Calu3 (cell line): ENCODE measurements around the gene GSTA5. TPM values are rescaled to one million over a fixed set of nuclear protein-coding genes. Genes with fewer than 3 reads are reported as not detected.
A peak's percentile ranks its signal among the peaks of the same experiment; 100 is the strongest.
"Not testable (repeated sequence)": the region's sequence is repeated elsewhere in the genome, so short reads cannot be mapped to it uniquely, and the experiment has no call there.

ENCODE experiments used
- BruUV-seq: library from RNA; stranded (reverse); fragments of 400-500 nt; replicated peaks from 2 replicates; lab custom pipeline; 2021; lab: Mats Ljungman, UMichigan
- CTCF ChIA-PET: fragments of 300-600 bp; sonication (Branson Sonifier 250); formaldehyde crosslinking; loops from one replicate; lab custom pipeline; 2022; ENCODE audit warnings: antibody characterized with exemption; lab: Charles Lee
- DNase-seq: peaks from one replicate; pipeline ENCODE4 v3.0.0; 2022
- H3K27ac Mint-ChIP-seq: one replicate; pipeline ENCODE4 v1.8.0; 2022; ENCODE audit warnings: mixed read lengths; ENCODE audit not compliant: unreplicated experiment
- H3K27me3 Mint-ChIP-seq: one replicate; pipeline ENCODE4 v1.8.0; 2022; ENCODE audit warnings: mixed read lengths; ENCODE audit not compliant: unreplicated experiment
- H3K36me3 Mint-ChIP-seq: one replicate; pipeline ENCODE4 v1.8.0; 2022; ENCODE audit warnings: mild to moderate bottlenecking, moderate library complexity, mixed read lengths; ENCODE audit not compliant: insufficient read depth, unreplicated experiment
- H3K4me1 Mint-ChIP-seq: one replicate; pipeline ENCODE4 v1.8.0; 2022; ENCODE audit warnings: mild to moderate bottlenecking, low read depth, mixed read lengths; ENCODE audit not compliant: unreplicated experiment
- H3K4me3 Mint-ChIP-seq: one replicate; pipeline ENCODE4 v1.8.0; 2022; ENCODE audit warnings: mild to moderate bottlenecking, low read depth, moderate library complexity, mixed read lengths; ENCODE audit not compliant: unreplicated experiment
- H3K9me3 Mint-ChIP-seq: one replicate; pipeline ENCODE4 v1.8.0; 2022; ENCODE audit warnings: low read depth, mixed read lengths; ENCODE audit not compliant: unreplicated experiment
- CTCF ChIP-seq: fragments of 200-600 bp; IDR thresholded peaks from one replicate; pipeline ENCODE4 v1.8.0; 2022; ENCODE audit warnings: antibody characterized with exemption; ENCODE audit not compliant: unreplicated experiment
- intact Hi-C: fragments of 100-400 bp; cut with micrococcal nuclease; formaldehyde crosslinking; loops from one replicate; pipeline ENCODE4 v1.10.0; 2022; ENCODE audit not compliant: unreplicated experiment
- total RNA-seq: library from RNA; stranded (reverse); gene quantifications from 2 replicates; pipeline ENCODE4 v1.2.3, GENCODE V29; 2022

Gene GSTA5
- total RNA-seq, 1 experiment from 2014 or later, result not detected

GRCh38 chr6:52846002-52846401, 5.4 kb upstream of the GSTA5 start:
- no TSS peak for BruUV-seq
- Mint-ChIP-seq H3K4me1 (no peaks in the 10 kb centered on the region), H3K4me3 (no peak overlapping the region), H3K36me3 (no peaks in the 10 kb centered on the region), H3K27me3 (peaks cover 64% of the 10 kb centered on the region), H3K9me3 (peaks cover 6% of the 10 kb centered on the region), H3K27ac (no peak overlapping the region)
- CTCF ChIA-PET, result no interaction called here
- intact Hi-C loops, result no loop called here
- no peak for DNase-seq
- TF ChIP-seq CTCF, result no peak

DNA sequence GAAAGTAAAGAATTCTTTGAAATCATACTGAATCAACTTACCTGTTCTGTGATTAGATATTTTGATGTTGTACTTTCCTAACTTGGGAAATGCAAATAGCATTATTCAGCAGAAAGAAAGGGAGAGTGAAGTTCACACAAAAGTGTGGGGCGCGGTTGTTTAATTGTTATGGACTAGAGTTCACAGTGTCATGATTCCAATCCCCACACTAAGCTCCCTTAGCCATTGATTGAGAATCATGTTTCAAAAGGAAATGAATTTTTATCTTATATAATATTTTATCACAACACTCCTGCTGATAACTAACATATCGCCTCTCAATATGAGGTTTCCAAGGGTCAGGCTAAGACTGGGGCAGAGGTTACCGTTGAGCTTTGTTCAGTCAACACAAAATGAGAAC, 3.0 kb upstream of the GSTA5 start:
- H3K27me3 Mint-ChIP-seq, result peaks cover 40% of the 10 kb centered on the region

DNA sequence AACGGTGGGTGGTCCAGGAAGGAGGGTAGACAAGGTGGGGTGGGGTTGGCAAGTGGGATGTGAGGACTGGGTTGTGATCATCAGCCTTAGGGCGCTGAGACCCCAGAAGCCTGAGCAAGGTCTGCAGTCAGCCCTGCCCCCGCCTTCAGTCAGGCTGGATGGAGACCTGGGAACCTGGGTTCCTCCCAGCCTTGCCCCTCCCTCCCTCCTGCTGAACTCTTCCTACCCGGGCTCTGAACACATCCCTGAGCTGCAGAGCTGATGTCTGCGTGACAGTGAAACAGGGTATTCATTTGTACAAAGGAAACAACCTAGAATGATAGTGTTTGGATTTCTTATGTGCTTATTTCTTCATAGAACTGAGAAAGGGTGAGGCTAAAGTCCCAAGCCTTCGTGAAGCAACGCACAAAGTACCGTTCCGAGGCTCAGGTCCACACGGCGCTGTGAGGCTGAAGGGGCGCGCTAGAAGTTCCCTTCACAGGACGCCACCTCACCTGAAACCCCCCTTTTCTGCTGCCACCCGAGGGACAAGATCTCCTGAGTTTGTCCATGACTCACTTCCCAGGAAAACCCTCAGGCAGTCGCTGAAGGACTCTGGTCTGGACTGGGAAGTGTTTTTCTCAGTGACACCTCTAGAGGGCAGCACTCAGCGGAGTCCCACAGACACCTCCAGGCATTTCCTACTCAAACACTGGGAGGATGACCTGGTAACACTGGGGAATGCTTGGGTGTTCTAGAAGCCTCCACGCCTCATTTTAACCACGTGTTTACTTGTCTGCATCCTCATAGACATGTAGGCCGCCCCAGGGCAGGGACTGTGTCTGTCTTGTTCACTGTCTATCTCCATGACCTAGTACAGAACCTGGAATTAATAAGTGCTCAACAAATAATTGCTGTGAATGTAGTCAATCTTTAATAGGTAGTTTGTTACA, 1.2 kb downstream of the GSTA5 start:
- no TSS peak for BruUV-seq
- Mint-ChIP-seq H3K4me3 (peak overlapping the region; percentile 43), H3K27ac (no peak overlapping the region), H3K9me3 (no peaks in the 10 kb centered on the region), H3K4me1 (no peaks in the 10 kb centered on the region), H3K27me3 (peaks cover 38% of the 10 kb centered on the region), H3K36me3 (no peaks in the 10 kb centered on the region)
- CTCF ChIA-PET, result no interaction called here
- DNase-seq, result peak; percentile 73
- peak; percentile 69 for TF ChIP-seq CTCF
- intact Hi-C loops, result no loop called here

More for the DNA sequence above, 3.0 kb upstream of the GSTA5 start:
- no peak for DNase-seq
- Mint-ChIP-seq H3K27ac (no peak overlapping the region), H3K4me3 (no peak overlapping the region), H3K36me3 (no peaks in the 10 kb centered on the region), H3K4me1 (no peaks in the 10 kb centered on the region), H3K9me3 (peaks cover 3% of the 10 kb centered on the region)
- BruUV-seq, result no TSS peak
- intact Hi-C loops, result no loop called here
- TF ChIP-seq CTCF, result no peak
- CTCF ChIA-PET, result no interaction called here

GRCh38 chr6:52834481-52834880, 6.1 kb downstream of the GSTA5 start:
- Mint-ChIP-seq H3K27ac (no peak overlapping the region), H3K4me1 (no peaks in the 10 kb centered on the region), H3K9me3 (no peaks in the 10 kb centered on the region), H3K27me3 (peaks cover 80% of the 10 kb centered on the region), H3K4me3 (no peak overlapping the region), H3K36me3 (no peaks in the 10 kb centered on the region)
- DNase-seq, result no peak
- CTCF ChIA-PET, result no interaction called here
- TF ChIP-seq CTCF, result no peak
- intact Hi-C loops, result no loop called here
- BruUV-seq, result no TSS peak

GRCh38 chr6:52830869-52831268, 9.7 kb downstream of the GSTA5 start:
- H3K27me3 Mint-ChIP-seq, result peaks cover 63% of the 10 kb centered on the region
- BruUV-seq, H3K36me3 Mint-ChIP-seq, CTCF ChIA-PET, H3K27ac Mint-ChIP-seq, H3K9me3 Mint-ChIP-seq, H3K4me1 Mint-ChIP-seq, intact Hi-C loops, H3K4me3 Mint-ChIP-seq, DNase-seq: not testable (repeated sequence)
